Lower leg skin (tissue), 3 donors: ENCODE results near the gene AMPD3.

Source experiments
- CTCF ChIP-seq, 3 donors: fragments of 450-650 bp; IDR thresholded peaks; one replicate each; pipeline ENCODE4 v1.5.1; 2016; ENCODE audit warnings: antibody characterized with exemption in 3 of 3, mild to moderate bottlenecking in 3 of 3, moderate library complexity in 2 of 3
- POLR2A ChIP-seq, 2 donors: fragments of 450-650 bp; IDR thresholded peaks; one replicate each; pipeline ENCODE4 v1.6.1; 2016 to 2017; ENCODE audit warnings: antibody characterized with exemption in 2 of 2, mild to moderate bottlenecking in 1 of 2, moderate library complexity in 1 of 2

- TF ChIP-seq CTCF (IDR thresholded peaks at IDR 0.05) (no peak), POLR2A (IDR thresholded peaks at IDR 0.05) (no peak)
Measured at GRCh38 chr11:10498022-10498400, 42.9 kb downstream of the AMPD3 start.
